Fibroblast of skin of left quadriceps (primary cell): Measurements from ENCODE around the gene GDF10.

Experiments used
- DNase-seq, 2 experiments: peaks; one replicate each; pipeline ENCODE4 v3.0.0-alpha.2; 2013; ENCODE audit warnings: low read depth in 2 of 2

Gene GDF10

DNA sequence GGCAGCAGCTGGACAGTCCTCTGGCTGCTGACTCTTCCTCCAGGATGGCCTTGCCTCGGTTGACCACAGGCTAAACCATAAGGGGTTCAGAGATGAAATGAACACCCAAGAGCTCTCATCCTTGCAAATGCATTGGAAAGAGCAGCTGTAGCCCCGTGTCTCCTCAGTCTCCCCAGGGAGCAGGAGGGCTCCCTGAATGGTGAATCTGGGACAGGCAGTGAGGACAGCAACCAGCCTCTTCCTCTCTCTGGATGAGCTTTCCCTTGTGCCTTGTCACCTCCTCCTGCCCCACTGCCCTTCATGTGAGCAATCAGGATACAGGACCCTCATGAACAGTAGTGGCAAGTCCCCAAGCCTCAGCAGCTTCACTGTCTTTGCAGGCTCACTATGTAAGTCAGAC lies 23.9 kb upstream of the GDF10 start:
- DNase-seq, result no peak

DNA sequence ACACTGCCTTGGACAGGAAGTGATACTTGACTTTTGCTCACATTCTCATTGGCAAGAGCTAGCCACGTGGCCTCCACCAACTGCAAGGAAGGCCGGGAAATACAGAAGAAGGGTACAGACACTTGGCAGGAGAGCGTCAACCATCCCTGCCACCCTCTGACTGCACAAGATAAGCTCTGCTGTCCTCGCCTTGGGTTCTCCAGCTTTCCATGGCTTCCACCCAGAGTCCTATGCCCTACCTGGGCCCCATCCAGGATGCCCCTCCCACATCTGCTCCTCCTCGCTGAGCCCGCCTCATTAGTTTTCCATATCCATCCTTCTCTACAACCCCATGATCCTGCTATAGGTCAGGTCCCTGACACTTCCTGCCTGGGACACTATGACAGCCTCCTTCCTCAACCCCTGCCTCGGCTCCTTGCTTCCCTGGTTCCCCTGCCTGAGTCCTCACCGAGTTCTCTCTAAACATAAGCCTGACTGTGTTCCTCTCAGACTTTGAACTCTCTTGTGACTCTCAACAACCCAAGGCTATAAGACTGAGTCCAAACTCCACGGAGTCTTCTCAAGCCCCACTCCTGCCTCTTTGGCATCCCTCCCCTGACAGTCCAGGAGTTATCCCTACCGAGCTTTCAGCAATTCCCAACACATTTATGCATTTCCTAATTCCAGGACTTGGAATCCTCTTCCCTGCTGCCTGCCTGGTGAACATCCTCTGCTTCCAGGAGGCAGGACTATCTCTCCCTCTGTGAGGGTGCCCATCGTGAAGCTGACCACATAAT lies 23.2 kb upstream of the GDF10 start:
- DNase-seq, result no peak

DNA sequence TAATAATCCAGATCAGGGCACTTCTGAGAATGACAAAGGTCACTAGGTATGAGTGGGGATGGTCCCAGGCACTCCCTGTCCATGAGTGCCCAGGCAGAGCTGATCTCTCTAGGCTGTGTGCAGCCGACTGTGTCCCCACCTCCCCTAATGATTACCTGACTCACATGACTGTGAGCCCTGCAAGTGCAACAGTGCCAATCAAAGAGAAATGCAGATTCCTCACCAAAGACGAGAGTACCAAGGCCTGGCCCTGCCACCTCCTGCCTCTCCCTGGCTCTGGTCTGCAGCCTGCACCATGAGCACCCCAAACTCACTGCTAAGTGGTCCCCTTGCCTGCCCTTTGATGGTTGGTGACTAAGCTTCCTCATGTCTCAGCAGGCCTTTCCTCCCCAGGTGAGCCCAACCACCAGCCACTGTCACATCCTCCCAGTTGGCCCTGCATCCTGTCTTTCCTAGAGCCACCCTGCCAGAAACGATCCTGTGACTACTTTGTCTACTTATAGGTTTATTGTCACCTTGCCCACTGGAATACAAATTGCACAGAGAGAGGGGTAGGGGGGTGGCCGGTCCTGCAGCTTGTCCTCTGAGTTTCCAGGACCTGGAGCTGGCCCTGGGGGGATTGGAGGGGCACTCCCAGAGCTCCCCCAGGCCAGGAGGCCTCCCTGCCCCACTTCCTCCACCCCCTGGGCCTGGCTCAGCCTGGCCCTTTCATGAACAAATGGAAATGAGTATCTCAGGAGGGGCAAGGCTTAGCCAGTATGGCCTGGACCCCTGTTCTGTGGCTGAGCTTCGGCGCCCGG lies 22.4 kb upstream of the GDF10 start:
- DNase-seq, result no peak

DNA sequence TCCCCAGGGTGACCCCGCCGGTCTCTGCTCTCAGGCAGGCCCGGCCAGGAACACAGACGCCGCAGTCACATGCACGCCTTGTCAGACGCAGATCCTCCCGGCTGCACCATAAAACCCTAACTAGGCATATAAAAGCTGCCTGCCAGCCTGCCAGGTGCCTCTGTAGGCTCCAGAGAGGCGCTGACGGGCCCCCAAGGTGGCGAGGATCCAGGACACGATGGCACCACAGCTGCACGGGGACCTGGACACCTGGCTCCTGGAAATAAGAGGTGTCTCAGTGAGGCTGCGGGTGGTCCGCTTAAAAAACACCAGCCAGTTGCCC lies 21.9 kb upstream of the GDF10 start:
- no peak for DNase-seq

DNA sequence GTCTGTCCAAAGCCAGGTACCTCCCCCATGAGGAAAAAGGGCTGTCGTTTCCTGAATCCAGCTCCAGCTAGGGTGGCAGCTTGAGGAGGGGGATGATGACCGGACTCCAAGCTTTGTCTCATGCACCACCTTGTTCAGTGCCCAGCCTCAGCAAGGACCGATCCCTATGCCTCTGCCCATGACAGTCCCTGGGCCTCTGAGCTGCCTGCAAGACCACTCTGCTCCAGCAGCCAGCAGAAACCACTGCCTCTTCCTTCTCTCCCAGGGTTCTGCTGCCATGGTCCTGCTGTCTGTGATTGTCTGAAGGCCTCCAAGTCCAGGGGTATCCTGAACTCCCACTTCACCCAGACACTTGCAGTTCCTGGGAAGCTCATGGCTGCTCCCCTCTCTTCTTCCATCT lies 21.3 kb upstream of the GDF10 start:
- no peak for DNase-seq

DNA sequence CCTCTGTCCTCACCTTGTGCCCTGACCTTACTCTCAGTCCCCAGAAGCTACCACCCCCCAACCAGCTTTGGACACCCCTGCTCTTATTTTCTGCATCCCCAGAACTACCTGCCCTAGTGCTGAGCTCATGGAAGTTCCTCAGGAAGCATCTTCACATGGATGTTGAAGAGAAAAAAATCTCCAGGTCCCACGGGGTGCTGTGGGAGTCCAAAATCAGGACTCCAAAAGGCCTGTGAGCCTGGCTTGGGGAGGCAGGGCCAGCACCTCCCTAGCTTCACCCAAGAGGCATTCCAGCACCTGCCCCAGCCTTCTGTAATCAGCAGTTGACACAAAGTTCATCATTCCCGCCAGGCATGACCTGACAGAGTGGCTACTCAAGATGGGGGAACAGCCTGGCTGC lies 20.7 kb upstream of the GDF10 start:
- DNase-seq, result no peak

DNA sequence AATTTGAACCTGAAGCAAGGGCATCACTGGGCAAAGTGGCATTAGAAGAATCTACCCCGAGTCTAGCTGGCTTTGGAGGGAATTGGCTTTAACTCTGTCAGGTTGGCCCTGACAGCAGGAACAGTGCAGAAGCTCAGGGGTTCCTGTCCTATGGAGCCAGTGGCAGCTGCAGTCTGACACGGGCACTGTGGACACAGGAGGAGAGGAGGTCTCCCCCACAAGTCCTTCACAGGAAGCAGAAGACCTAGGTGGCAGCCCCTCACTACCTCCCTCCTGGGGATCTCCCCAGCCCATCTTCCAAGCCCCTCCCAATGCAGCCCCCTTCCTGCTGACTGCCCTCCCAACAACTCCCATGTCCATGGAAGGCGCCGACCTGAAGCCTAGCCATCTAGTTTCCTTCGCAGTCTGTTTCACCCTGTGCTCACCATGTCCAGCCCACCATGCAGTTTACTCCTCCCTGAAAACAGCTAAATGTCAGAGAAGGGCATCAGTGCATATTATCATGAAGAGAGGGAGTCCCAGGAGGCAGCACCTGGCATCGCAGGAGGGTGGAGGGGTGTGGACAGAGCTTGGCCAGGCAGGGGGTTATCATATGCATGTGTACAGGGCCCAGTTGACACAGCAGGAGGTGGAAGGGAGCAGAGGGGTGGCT lies 17.9 kb upstream of the GDF10 start:
- DNase-seq, result no peak

DNA sequence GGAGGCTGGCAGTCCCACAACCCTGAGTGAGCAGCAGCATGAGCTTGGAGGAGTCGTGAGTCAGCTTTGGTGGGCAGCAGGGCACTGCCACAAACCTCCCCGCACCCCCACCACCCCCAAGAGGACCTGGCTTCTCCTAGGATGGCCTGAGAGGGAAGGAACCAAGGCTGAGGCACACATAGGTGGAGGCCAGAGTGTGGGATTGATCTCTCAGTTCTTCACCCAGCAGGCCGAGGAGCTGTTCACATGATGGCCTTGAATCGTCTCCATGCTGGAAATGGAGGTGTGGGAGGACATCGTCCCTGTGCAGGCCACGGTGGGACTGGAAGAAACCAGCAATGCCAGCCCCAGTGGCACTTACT lies 17.4 kb upstream of the GDF10 start:
- no peak for DNase-seq

DNA sequence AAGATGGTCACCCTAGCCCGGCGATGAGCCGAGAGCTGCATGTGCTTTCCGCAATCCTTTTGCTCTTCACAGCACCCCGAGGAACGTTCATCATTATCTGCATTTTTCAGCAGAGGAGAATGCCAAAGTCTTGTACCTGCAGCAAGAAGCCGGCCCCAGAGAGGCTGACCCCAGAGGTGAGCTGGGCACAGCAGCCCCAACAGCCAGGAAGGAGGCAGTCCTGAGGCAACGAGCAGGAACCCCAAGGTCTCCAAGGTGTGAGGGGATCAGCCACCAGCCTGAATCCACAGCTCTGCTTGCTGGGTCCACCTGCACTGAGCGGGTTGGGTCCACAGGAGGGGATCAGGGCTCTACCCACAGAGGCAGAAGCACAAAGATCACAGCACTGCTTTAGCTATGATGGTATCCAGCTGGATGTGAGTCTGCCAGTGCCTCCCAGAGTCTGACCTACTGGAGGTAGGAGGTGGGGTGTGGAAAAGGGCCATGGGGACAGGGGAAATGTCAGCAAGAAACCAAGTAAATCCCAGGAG lies 16.8 kb upstream of the GDF10 start:
- no peak for DNase-seq

DNA sequence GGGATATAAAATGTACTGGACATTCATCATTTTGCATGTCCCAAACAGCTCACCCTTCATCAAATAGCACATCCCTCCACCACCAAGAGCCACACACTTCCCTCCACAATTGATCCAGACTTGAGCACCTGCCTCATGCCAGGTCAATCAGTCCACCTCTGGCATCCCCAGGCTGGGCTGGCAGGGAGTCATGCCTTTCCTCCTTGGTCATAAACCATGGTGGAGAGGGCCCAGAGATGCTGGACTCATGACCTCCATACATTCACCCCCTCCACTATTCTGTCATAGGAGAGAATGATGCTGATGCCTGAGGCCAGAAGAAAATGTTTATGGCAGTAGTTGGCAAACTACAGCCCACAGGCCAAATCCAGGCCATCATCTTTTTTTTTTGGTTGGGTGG lies 16.1 kb upstream of the GDF10 start:
- DNase-seq, result no peak

DNA sequence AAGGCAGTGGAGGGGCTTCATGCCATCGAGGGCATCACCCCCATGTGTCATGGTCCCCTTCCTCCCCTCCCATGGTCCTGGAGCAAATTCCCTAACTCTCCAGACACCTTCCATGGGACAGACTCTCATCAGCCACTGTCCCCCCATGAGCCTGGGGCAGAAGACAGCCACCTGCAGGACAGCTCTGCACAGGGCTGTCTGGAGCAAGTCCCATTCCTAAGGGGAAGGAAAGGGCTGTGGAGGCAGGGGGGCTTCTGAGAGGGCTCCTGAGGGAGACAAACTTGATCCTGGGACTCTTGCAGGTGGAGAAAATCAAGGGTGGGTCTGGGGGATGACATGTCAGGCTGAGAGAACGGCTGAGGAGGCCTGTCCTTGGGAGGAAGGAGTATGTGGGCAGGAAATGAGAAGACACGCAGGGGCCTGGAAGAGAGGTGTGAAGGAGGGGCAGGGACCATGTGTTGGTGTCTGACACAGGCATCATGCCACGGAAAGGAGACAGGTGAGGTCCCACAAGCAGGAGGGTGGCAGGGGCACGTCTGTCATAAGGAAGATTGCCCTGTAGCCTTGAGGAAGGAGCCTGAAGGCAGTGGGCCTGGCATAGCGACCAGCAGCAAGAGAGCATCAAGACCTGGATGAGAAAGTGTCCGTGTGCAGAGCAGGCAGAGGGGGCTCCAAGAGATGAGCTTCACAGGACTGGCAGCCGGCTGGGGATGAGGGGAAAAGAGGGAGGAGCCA lies 14.4 kb upstream of the GDF10 start:
- no peak for DNase-seq

DNA sequence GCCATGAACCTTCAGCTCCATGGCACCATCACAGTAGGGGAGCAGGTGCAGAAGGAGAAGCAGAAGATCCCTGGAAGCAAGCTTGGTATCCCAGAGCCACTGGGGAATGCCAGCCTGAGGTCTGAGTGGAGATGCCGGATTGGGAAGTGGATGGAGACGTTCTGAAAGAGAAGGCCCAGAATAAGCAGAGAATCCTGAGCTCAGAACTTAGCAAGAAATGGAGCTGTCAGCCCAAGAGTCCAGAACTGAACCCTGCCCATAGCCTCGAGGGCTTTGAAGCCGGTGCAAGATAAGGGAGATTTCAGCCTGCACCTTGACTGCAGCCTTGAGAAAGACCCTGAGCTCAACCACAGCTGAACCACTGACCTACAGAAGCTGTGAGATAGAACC lies 13.9 kb upstream of the GDF10 start:
- no peak for DNase-seq

DNA sequence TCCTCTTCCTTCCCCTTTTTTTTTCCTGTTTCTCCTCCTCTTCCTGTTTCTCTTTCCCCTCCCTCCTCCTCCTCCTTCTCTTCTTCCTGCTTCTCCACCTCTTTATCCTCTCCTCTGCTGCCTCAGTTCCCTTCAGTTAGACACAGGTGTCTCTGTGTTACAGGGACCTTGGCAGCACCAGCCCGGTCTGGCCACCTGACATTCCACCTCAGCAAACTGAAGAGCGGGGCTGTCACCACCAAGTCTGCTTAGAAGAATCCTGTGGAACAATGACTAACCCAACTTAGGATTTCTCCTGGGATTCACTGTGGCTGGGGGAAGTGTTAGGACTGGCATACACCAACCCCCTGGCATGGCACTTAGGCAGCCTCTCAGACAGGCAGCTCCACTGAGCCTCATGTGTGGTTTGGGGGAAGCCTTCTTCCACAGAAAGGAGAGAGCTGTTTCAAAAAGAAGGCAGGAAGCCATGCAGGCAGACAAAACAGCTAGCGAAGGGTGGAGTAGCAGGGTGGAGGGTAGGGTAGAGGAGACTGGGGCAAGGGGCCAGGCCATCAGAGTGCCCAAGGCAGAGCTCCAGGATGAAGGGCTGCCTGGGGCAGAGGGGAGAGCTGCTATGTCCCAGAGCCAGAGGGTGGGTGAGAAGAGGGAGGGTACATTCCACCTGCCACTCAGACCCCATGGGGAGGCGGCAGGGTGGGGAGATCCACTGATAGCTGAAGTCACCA lies 13.2 kb upstream of the GDF10 start:
- no peak for DNase-seq

DNA sequence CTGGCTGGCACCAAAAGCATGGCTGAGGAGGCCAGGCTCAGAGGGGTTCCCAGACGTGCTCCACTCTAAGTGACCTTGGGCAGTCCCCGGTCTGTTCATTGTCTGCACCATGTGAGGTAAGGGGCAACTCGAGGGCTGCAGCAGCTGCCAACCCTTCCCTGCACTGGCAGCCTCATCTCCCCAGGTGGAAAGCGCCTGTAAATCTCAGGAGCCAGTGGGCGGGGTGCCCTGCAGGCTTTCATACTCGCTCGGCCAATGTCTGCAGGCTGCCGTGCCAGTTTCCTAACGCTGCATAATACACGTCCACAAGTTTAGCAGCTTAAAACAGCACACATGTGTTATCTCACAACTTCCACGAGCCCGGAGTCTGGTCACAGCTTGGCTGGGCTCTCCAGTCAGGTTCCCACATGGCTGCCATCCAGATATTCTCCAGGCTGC lies 12.6 kb upstream of the GDF10 start:
- DNase-seq, result no peak

DNA sequence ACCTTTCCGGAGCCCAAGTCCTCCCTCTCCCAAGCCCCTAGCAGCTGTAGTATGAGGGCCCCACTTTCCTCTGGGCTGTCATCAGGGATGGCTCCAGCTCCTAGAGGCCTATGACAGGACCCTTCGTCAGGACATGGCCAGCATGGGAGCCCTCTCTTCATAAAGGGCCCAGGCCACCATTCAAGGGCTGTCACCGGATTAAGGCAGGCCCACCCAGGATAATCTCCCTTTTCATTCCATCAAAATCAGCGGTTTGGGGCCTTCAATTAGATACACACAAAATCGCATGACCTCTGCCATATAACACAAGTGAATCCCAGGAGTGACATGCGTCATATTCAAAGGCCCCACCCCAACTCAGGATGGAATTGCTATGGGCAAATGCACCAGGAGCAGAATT lies 12.2 kb upstream of the GDF10 start:
- DNase-seq, result no peak

DNA sequence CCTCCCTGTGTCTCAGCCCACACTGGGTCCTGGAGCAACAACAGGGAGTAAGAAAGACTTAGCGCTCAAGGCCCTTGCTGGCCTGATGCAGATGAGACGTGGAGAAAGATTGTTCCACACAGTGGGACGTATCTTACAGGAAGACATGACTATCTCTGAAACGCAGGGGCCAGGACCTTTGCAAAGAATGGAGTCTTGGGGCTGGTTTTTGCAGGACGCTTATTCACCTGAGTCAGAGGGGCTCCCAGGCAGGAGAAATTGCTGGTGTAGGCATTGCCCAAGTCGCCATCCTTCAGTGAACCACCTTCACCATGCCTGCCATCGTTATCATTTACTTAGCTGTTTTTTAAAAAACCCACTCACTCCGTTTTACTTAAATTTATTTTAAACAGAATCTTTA lies 11.8 kb upstream of the GDF10 start:
- DNase-seq, result no peak

DNA sequence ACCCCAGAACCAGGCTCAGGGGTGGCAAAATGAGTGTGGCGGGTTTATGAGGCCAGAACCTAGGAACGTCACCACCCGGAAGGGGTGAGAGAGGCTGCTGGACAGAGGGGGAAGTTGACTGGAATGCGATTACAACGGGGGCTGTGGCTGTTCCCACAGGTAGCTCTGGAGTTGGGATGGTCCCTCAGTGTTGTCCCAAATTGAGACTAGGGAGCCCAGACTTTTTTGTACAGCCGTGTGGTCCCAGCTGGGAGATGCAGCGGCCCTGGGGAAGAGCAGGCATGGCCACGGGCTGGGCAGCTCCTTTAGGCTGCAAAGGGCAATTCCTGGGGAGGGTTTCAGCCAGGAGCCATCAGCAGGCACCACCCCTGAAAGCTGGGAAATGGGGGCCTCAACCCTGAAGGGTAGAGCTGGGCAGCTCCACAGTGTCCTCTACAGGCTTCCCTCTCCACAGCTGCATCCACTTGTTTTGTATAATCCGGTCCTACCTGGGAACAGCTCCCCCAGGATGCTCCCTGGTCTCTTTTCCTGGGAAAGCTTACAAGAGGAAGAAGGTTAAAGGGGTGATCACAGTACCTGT lies 11.0 kb upstream of the GDF10 start:
- DNase-seq, result no peak

DNA sequence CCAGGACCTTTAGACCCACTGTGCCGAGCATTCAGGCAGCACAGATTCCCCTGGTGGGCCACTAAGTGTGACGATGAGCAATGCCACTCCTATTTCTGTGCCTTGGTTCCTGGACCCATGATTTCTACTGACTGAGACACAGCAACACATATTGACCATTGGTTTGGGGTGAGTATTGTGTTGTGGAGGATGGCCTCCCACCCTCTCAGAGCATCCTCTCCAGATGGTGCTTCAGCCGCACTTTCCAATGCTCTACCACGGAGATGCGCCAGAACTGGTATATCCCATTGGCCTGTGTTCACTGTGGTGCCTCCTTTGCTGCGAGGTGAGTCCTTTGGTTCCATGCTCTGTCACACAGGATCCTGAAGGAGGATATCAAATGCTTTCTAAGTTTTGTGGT lies 10.1 kb upstream of the GDF10 start:
- DNase-seq, result no peak

DNA sequence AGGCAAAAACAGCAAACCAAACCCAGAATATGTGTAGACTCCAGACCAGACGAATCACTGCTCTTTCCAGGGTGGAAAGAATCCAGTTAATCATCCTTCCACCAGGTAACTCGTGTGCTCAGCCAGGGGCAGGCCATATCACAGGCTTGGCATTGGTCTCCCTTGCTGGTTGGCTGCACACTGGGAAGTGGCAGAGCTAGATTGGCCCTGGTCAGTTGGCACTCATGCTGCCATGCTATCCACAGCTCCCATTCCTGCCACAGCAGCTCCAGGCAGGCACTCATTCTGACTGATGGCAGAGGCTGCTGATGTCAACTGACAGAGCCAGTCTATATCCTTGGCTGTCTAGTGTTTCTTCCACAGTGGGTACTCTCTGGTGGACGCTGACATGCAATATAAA lies 9.7 kb upstream of the GDF10 start:
- DNase-seq, result no peak

DNA sequence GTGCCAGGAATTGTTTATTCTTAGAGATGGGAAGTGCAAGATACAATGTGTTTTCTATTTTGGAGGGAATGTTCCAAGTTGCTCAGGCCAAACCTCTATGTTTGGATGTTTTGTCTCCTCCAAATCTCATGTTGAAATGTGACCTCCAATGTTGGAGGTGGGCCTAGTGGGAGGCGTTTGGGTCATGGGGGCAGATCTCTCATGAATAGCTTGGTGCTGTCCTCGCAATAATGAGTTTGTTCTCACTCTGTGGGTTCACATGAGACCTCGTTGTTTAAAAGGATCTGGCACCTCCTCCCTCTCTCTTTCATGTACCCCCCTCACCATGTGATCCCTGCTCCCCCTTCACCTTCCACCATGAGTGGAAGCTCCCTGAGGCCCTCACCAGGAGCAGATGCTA lies 8.3 kb upstream of the GDF10 start:
- no peak for DNase-seq

DNA sequence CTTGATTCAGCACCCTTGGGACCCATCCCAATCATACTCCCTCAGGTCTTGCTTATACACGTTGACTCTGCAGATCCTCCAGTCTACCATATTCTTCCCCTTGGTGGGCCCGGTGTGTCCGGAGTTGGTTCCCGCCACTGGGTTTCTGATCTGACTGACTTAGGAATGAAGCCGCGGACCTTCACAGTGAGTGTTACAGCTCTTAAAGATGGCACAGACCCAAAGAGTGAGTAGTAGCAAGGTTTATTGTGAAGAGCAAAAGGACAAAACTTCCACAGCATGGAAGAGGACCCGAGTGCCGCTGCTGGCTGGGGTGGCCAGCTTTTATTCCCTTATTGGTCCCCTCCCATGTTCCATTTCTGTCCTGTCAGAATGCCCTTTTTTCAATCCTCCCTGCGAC lies 5.9 kb upstream of the GDF10 start:
- no peak for DNase-seq
